ENCODE data around the gene UBQLN4. TPM values are rescaled to one million over a fixed set of nuclear protein-coding genes. Genes with fewer than 3 reads are reported as not detected.
A peak's percentile ranks its signal among the peaks of the same experiment; 100 is the strongest.

Gene UBQLN4
- total and polyA plus RNA-seq, 7 donors: 36.8 to 73.9 (median 55.5) TPM

DNA sequence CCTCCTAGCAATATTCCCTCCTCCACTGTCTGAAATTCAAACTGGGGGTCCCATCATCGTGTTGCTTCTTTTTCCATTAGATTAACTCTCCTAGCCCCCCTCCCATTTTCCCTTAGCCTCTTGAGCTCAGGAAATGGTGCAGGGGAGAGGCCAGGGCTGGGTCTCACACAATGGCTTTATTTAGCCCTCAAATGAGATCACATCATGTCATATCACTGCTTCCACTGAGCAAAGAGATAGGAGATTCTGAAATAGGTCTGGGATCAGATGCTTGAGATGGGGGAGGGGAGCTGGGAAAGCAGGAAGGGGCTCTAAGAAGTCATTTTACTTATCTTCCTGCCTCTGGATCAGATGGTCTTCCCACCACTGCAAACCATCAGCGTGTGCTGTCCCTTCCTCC, 57.4 kb downstream of the UBQLN4 start:
- ATAC-seq (no peak), DNase-seq (no peak)
- H3K4me3 ChIP-seq: no peak overlapping the region
- intact Hi-C loops (cut with DNase I): no loop called here
- no peaks in the 10 kb centered on the region for H3K9me3 ChIP-seq
- H3K27me3 ChIP-seq (ENCODE audit: insufficient read depth in 3 of 3, low read length in 2 of 3): no peaks in the 10 kb centered on the region
- TF ChIP-seq, protein P1, sequence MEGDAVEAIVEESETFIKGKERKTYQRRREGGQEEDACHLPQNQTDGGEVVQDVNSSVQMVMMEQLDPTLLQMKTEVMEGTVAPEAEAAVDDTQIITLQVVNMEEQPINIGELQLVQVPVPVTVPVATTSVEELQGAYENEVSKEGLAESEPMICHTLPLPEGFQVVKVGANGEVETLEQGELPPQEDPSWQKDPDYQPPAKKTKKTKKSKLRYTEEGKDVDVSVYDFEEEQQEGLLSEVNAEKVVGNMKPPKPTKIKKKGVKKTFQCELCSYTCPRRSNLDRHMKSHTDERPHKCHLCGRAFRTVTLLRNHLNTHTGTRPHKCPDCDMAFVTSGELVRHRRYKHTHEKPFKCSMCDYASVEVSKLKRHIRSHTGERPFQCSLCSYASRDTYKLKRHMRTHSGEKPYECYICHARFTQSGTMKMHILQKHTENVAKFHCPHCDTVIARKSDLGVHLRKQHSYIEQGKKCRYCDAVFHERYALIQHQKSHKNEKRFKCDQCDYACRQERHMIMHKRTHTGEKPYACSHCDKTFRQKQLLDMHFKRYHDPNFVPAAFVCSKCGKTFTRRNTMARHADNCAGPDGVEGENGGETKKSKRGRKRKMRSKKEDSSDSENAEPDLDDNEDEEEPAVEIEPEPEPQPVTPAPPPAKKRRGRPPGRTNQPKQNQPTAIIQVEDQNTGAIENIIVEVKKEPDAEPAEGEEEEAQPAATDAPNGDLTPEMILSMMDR (IDR thresholded peaks at IDR 0.05): no peak
- no peaks in the 10 kb centered on the region for H3K36me3 ChIP-seq (ENCODE audit: insufficient read depth in 1 of 2, low read depth in 1 of 2)
- H3K27ac ChIP-seq: no peak overlapping the region
- H3K4me1 ChIP-seq: no peaks in the 10 kb centered on the region
- WGBS, 3 donors: 38 to 40% (median 40%) methylated on average over 2 of the region's 2 CpGs

DNA sequence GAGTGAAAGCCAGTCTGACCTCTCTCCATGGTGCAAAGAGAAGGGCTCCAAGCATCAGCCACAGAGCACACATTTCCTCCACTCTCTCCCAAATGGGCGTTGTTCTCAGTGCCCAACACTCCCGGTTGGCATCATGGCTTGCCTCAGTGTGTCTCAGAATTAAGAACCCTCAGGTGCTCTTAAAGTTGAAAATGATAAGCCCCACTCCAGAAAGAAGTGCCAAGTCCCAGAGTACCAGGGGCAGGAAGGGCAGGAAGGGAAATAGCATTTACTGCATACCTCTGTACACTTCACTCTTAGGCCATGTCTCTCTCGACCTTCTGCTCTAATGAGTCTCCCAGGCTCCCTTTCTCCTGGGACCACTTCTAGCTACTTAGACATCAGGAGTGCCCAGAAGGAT, 60.0 kb downstream of the UBQLN4 start:
- Histone ChIP-seq H3K4me3 (no peak overlapping the region), H3K27me3 (ENCODE audit: insufficient read depth in 3 of 3, low read length in 2 of 3) (no peaks in the 10 kb centered on the region), H3K4me1 (peaks cover 4% of the 10 kb centered on the region), H3K9me3 (no peaks in the 10 kb centered on the region), H3K36me3 (ENCODE audit: insufficient read depth in 1 of 2, low read depth in 1 of 2) (no peaks in the 10 kb centered on the region), H3K27ac (no peak overlapping the region)
- 69 to 76% (median 75%) methylated on average over 3 of the region's 3 CpGs for WGBS, 3 donors
- TF ChIP-seq, protein P1 (IDR thresholded peaks at IDR 0.05): no peak
- ATAC-seq: no peak
- no peak for DNase-seq
- intact Hi-C loops (cut with DNase I): no loop called here

GRCh38 chr1:155990005-155990739, 63.4 kb downstream of the UBQLN4 start:
- no peak overlapping the region for H3K27ac ChIP-seq
- intact Hi-C loops (cut with DNase I): loop anchor here in 1 of 2 donors (1.0 kb wide), 1 partner anchor 52 kb away; no protein-coding TSS in a partner anchor
- H3K9me3 ChIP-seq: no peaks in the 10 kb centered on the region
- no peaks in the 10 kb centered on the region for H3K36me3 ChIP-seq (ENCODE audit: insufficient read depth in 1 of 2, low read depth in 1 of 2)
- TF ChIP-seq, protein P1 (IDR thresholded peaks at IDR 0.05): no peak
- H3K4me3 ChIP-seq: no peak overlapping the region
- peak in 3 of 4 donors; percentile 7 to 25 (median 16) for ATAC-seq
- no peaks in the 10 kb centered on the region for H3K27me3 ChIP-seq (ENCODE audit: insufficient read depth in 3 of 3, low read length in 2 of 3)
- DNase-seq: no peak
- WGBS, 3 donors: 85 to 92% (median 86%) methylated on average over 6 of the region's 6 CpGs
- peaks cover 4% of the 10 kb centered on the region for H3K4me1 ChIP-seq

GRCh38 chr1:155989242-155990004, 64.2 kb downstream of the UBQLN4 start:
- peaks cover 4% of the 10 kb centered on the region for H3K4me1 ChIP-seq
- ATAC-seq: peak; percentile 92 to 97 (median 97)
- DNase-seq: peak; percentile 70 to 86
- no peaks in the 10 kb centered on the region for H3K27me3 ChIP-seq (ENCODE audit: insufficient read depth in 3 of 3, low read length in 2 of 3)
- intact Hi-C loops (cut with DNase I): loop anchor here (1.0 to 2.0 kb wide), 2 partner anchors 51 kb away; no protein-coding TSS in a partner anchor
- peak overlapping the region; percentile 53 for H3K4me3 ChIP-seq
- H3K36me3 ChIP-seq (ENCODE audit: insufficient read depth in 1 of 2, low read depth in 1 of 2): no peaks in the 10 kb centered on the region
- WGBS, 3 donors: 16 to 20% (median 16%) methylated on average over 9 of the region's 9 CpGs
- H3K27ac ChIP-seq: peak overlapping the region; percentile 36
- TF ChIP-seq, protein P1 (IDR thresholded peaks at IDR 0.05): peak; percentile 99
- no peaks in the 10 kb centered on the region for H3K9me3 ChIP-seq

Other genes starting within 250 kb of the UBQLN4 start
- 10 to 100 TPM; 21.0 to 29.9 (median 24.1) TPM for gene GON4L, start 196.6 kb downstream of the UBQLN4 start, total RNA-seq
- 10 to 100 TPM; 10.6 to 16.6 (median 12.0) TPM for gene GON4L, start 196.6 kb downstream of the UBQLN4 start, polyA plus RNA-seq
- 1 to 10 TPM; 1.5 to 5.0 (median 3.0) TPM for gene SYT11, start 194.2 kb downstream of the UBQLN4 start, total RNA-seq
- gene SYT11, start 194.2 kb downstream of the UBQLN4 start, polyA plus RNA-seq: 1 to 10 TPM; 2.0 to 4.5 (median 2.8) TPM
- gene RIT1, start 142.4 kb downstream of the UBQLN4 start, total RNA-seq: 10 to 100 TPM; 11.1 to 16.9 (median 12.8) TPM
- 10 to 100 TPM in 2 of 3 donors, 1 to 10 TPM in 1; 5.1 to 11.0 (median 10.4) TPM for gene RIT1, start 142.4 kb downstream of the UBQLN4 start, polyA plus RNA-seq
- gene KHDC4, start 119.4 kb downstream of the UBQLN4 start, total RNA-seq: 10 to 100 TPM; 16.4 to 26.1 (median 23.1) TPM
- 10 to 100 TPM; 11.0 to 33.1 (median 11.2) TPM for gene KHDC4, start 119.4 kb downstream of the UBQLN4 start, polyA plus RNA-seq
- not detected for gene RXFP4, start 112.2 kb downstream of the UBQLN4 start, total RNA-seq
- gene RXFP4, start 112.2 kb downstream of the UBQLN4 start, polyA plus RNA-seq: not detected
- gene ARHGEF2, start 75.3 kb downstream of the UBQLN4 start, total RNA-seq: 10 to 100 TPM; 22.8 to 54.0 (median 46.3) TPM
- gene ARHGEF2, start 75.3 kb downstream of the UBQLN4 start, polyA plus RNA-seq: 10 to 100 TPM in 2 of 3 donors, 1 to 10 TPM in 1; 7.4 to 39.1 (median 12.1) TPM
- gene SSR2, start 32.8 kb downstream of the UBQLN4 start, total RNA-seq: 10 to 100 TPM; 44.6 to 77.5 (median 61.6) TPM
- gene SSR2, start 32.8 kb downstream of the UBQLN4 start, polyA plus RNA-seq: 100 to 1,000 TPM in 2 of 3 donors, 10 to 100 TPM in 1; 83.0 to 255 (median 124) TPM
- 10 to 100 TPM; 46.1 to 63.9 (median 51.2) TPM for gene LAMTOR2, start 984 bp upstream of the UBQLN4 start, total RNA-seq
- 100 to 1,000 TPM in 1 of 3 donors, 10 to 100 TPM in 2; 89.0 to 101 (median 95.7) TPM for gene LAMTOR2, start 984 bp upstream of the UBQLN4 start, polyA plus RNA-seq
- gene RAB25, start 7.4 kb upstream of the UBQLN4 start, total RNA-seq: not detected
- under 1 TPM; 0.07 to 0.34 (median 0.13) TPM for gene RAB25, start 7.4 kb upstream of the UBQLN4 start, polyA plus RNA-seq
- under 1 TPM; 0.06 to 0.28 (median 0.11) TPM for gene MEX3A, start 28.7 kb upstream of the UBQLN4 start, total RNA-seq
- under 1 TPM; 0.07 to 0.42 (median 0.22) TPM for gene MEX3A, start 28.7 kb upstream of the UBQLN4 start, polyA plus RNA-seq
- gene LMNA, start 60.9 kb upstream of the UBQLN4 start, total RNA-seq: 100 to 1,000 TPM; 161 to 392 (median 291) TPM
- 100 to 1,000 TPM; 114 to 237 (median 138) TPM for gene LMNA, start 60.9 kb upstream of the UBQLN4 start, polyA plus RNA-seq
- gene SEMA4A, start 99.8 kb upstream of the UBQLN4 start, total RNA-seq: 1 to 10 TPM; 1.2 to 3.4 (median 2.4) TPM
- gene SEMA4A, start 99.8 kb upstream of the UBQLN4 start, polyA plus RNA-seq: 1 to 10 TPM in 1 of 3 donors, under 1 TPM in 2; 0.77 to 1.8 (median 0.82) TPM
- 10 to 100 TPM; 11.2 to 29.8 (median 20.1) TPM for gene SLC25A44, start 140.3 kb upstream of the UBQLN4 start, total RNA-seq
- gene SLC25A44, start 140.3 kb upstream of the UBQLN4 start, polyA plus RNA-seq: 10 to 100 TPM; 13.6 to 40.3 (median 21.1) TPM
- gene PMF1, start 159.2 kb upstream of the UBQLN4 start, total RNA-seq: 10 to 100 TPM; 47.9 to 72.1 (median 65.6) TPM
- gene PMF1, start 159.2 kb upstream of the UBQLN4 start, polyA plus RNA-seq: 10 to 100 TPM; 52.7 to 93.4 (median 91.0) TPM
- gene BGLAP, start 188.4 kb upstream of the UBQLN4 start, total RNA-seq: under 1 TPM in 2 of 4 donors, not detected in 2; 0.34 to 0.44 TPM
- under 1 TPM in 1 of 3 donors, not detected in 2; 0.33 TPM for gene BGLAP, start 188.4 kb upstream of the UBQLN4 start, polyA plus RNA-seq
- gene PAQR6, start 194.3 kb upstream of the UBQLN4 start, total RNA-seq: 1 to 10 TPM in 1 of 4 donors, under 1 TPM in 3; 0.32 to 1.2 (median 0.80) TPM
- under 1 TPM; 0.30 to 0.85 (median 0.39) TPM for gene PAQR6, start 194.3 kb upstream of the UBQLN4 start, polyA plus RNA-seq
- 10 to 100 TPM; 46.8 to 90.7 (median 80.8) TPM for gene SMG5, start 229.0 kb upstream of the UBQLN4 start, total RNA-seq
- gene SMG5, start 229.0 kb upstream of the UBQLN4 start, polyA plus RNA-seq: 10 to 100 TPM; 54.0 to 74.5 (median 72.4) TPM
- 1 to 10 TPM in 1 of 4 donors, under 1 TPM in 3; 0.69 to 1.6 (median 0.87) TPM for gene TMEM79, start 230.5 kb upstream of the UBQLN4 start, total RNA-seq
- 1 to 10 TPM in 2 of 3 donors, under 1 TPM in 1; 0.89 to 3.6 (median 1.5) TPM for gene TMEM79, start 230.5 kb upstream of the UBQLN4 start, polyA plus RNA-seq
- gene GLMP, start 241.9 kb upstream of the UBQLN4 start, total RNA-seq: 1 to 10 TPM; 5.1 to 9.6 (median 7.5) TPM
- gene GLMP, start 241.9 kb upstream of the UBQLN4 start, polyA plus RNA-seq: 1 to 10 TPM; 6.1 to 8.3 (median 6.8) TPM
- gene VHLL, start 245.5 kb upstream of the UBQLN4 start, total RNA-seq: not detected
- not detected for gene VHLL, start 245.5 kb upstream of the UBQLN4 start, polyA plus RNA-seq